Epidermal melanocyte (primary cell): ENCODE data around the gene C9orf85.
"Not testable (repeated sequence)": the region's sequence is repeated elsewhere in the genome, so short reads cannot be mapped to it uniquely, and the experiment has no call there.

Experiments used
- DNase-seq: peaks from one replicate; pipeline ENCODE4 v3.0.0; 2011; ENCODE audit warnings: low spot score; ENCODE audit not compliant: insufficient read length

C9orf85 gene, protein sequence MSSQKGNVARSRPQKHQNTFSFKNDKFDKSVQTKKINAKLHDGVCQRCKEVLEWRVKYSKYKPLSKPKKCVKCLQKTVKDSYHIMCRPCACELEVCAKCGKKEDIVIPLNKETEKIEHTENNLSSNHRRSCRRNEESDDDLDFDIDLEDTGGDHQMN

DNA sequence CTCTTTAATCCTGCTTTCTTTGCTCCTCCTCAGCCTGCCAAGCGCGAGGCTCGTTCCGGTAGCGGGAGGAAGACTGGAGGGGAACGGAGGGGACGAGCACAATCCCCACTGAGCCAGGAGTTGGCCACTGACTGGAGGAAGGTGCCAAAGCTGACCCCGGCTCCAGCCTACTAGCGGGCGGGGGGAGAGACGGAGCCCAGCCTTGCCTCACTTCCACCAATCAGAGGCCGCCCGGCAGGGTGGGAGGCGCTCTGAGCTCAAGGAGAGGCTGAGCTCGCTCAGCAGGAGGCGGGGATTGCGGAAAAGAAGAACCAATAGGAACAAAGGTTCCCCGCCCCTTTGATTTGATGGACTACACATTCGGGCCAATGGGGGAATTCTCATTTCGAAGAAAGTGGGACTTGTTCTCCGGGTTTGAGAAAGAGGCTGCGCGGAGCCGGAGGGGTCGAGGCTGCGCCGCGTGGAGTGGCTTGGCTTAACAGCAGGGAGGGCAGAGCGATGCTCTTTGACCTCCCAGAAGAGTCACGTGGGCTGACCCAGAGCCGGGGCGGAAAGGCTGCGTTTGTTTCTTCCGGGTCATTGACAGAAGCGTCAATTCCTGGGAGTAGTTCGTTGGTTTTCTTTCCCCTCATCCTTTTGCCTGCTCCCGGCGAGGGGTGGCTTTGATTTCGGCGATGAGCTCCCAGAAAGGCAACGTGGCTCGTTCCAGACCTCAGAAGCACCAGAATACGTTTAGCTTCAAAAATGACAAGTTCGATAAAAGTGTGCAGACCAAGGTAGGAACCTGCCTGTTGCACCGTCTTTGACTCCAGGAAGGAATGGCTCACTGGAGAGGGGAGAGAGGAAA is at the start of gene C9orf85, which contains the start of gene ABHD17B:
Gene C9orf85, plus strand, starts transcription at position 579 of the 847 bp plus-strand sequence. Its CDS starts 96 bp downstream, at position 675.
Gene ABHD17B, minus strand, starts transcription at position 133 of the 847 bp plus-strand sequence. CDS start 36,113 bp downstream, outside the sequence.
- peak; percentile 92 for DNase-seq

DNA sequence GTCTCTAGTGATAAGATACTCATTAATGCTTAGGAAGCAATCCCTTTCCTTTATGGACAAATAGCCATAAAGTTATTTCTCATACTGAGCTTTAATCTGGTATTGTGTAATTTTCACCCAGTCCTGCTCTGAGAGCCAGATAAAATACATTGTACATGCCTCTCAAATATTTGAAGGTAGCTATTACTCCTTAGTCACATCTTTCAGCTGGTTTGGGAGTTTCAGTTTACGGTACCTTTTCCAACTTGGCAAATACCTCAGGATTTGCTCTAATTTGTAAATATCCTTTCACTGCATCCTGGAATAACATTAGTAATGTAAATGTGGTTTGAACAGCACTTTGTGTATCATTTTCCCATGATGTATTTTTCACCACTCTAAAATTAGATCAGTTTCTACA is 47.8 kb upstream of the C9orf85 start:
- DNase-seq: no peak

DNA sequence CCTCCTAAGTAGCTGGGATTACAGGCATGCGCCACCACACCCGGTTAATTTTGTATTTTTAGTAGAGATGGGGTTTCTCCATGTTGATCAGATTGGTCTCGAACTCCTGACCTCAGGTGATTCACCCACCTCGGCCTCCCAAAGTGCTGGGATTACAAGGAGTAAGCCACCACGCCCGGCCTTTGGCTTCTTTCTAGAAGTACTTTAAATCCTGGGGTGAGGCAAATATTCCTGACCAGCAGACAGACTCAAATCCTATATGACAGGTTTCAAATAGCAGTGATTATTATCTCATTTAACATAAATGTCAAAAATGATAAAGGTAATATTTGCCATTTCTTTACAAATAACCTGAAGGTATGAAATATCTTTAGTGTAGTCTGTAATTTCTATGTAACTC is 36.1 kb upstream of the C9orf85 start:
- no peak for DNase-seq

DNA sequence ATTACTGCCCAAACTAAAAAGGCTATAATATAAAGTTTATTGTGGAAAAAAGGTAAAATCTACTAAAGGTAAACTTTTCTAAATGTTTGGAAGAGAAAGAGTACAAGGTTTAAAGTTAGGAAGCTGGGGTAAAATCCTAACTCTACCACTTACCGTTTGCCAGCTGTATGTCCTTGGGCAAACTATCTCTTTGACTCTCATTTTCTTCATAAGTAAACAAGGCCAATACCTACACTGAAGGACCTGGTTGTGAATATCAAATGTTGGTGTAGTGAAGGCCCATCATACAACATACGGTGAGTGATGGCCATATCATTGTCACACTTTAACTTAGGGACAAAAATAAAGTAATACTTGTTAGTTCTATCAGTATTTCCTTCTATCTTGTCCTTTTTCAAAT is 35.3 kb upstream of the C9orf85 start:
- DNase-seq: no peak

DNA sequence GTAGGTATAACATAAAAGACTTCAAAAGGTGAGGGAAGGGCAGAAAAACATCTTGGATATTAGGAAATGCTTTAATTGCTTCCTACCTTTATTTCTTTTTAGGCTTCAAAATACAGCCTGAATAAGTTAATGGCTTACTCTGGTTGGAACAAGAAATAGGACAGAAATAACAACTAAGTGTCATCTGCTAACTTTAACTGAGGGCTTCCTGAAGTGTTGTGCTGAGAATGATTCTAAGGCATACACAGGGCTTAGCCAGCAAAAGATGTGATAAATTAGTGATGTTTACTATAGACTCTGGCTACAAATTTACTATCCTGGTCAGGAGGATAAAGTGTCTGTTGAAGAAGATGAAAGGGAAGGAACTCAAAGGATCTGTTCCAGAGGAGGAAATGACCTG is 34.6 kb upstream of the C9orf85 start:
- no peak for DNase-seq

DNA sequence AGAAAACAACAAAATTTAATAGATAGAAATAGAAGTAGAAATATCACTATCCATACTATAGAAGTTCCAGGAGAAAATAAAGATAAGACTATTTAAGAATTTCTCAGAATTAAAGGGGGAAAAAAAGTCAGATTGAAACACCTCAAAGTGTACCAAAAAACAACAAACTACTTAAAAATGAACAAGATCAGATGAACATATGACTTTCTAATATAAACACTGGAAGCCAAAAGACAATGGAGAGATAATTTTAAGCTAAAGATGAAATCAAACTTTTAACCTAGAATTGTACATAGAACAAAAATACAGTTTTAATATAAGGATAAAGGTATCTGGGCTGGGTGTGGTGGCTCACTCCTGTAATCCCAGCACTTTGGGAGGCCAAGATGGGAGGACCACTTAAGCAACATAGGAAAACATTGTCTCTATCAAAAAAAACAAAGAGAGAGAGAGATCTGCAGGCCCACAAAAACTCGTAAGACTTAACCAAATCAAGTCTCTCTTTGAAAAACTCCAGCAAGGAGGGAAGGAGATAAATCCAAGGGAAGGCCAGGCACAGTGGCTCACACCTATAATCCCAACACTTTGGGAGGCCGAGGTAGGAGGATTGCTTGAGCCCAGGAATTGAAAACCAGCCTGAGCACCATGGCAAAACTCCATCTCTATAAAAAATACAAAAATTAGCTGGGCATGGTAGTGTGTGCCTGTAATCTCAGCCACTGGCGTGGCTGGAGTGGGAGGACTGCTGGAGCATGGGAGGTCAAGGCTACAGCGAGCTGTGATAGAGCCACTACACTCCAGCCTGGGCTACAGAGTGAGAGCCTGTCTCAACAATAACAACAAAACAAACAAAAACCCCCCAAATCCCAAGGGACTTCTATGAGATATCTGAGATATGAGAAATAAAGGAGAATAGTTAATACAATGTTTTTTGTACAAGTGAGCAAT is 32.8 kb upstream of the C9orf85 start:
- DNase-seq: no peak

DNA sequence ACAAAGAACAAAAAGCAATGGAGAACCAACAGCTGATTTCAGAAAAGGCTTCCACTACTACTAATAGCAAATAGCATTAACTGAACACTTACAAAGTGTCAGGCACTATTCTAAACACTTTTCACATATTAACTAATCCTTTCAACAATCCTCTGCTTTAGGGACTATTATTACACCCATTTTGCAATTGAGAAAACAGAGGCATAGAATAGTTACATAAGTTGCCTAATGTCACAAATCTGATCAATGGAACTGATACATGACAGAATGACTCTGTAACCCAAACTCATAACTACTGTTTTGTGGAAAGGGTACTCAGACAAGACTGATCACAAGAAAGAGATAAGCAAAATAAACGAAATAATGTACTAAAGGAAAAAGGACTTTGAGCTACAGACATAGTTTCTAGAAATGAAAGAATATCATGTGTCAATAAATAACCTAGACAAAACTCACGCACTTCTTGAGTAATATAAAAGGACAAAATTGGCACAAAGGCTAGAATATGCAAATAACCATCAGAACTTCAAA is 31.7 kb upstream of the C9orf85 start:
- no peak for DNase-seq

DNA sequence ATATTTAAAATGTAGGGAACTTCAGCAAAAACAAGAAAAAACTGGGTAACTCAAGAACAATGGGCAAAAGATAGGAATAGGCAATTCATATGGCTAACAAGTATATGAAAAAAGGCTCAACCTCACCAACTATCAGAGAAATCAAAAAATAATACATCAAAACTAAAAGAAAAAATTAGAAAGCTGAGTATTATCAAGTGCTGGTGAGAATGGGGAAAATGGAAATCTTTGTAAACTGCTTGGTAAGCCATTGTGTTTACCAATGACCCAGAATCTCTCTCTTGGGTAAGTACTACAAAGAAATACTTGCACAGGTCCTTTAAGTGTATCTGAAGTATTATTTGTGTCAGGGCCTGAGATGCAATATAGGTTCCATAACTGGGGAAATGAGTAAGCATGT is 27.4 kb upstream of the C9orf85 start:
- DNase-seq: no peak

DNA sequence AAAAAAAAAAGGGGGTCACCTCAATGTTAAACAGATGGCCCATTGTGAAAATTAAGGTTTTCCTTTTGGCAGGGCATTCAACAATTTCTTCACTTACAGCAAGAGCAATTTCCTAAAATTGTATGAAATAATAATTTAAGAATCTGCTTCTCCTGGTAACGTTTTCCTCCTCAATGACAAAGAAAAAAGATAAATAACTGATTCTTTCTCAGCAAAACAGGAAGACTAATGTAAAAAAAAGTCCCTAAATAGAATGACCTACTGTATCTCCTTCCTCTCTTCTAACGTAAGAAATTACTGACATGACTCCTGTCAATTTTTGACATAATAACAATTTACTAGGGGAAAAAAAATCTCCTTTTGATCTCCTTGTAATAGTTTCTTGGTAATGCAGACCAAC is 26.0 kb upstream of the C9orf85 start:
- DNase-seq: no peak

DNA sequence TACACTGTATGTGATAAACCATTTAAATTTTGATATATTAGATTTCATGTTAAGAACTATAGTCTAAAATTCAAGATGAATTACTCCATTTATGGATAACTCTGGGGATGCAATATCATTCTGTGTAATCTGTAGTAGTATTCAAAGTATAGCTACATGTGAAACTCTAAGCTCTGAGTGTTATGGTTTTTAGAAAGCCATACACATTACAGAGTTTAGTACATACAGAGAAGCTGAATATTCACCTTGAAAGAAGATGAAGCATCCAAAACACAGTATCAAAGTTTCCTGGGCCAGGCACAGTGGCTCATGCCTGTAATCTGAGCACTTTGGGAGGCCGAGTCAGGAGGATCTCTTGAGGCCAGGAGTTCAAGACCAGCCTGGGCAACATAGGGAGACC is 25.4 kb upstream of the C9orf85 start:
- DNase-seq: no peak

DNA sequence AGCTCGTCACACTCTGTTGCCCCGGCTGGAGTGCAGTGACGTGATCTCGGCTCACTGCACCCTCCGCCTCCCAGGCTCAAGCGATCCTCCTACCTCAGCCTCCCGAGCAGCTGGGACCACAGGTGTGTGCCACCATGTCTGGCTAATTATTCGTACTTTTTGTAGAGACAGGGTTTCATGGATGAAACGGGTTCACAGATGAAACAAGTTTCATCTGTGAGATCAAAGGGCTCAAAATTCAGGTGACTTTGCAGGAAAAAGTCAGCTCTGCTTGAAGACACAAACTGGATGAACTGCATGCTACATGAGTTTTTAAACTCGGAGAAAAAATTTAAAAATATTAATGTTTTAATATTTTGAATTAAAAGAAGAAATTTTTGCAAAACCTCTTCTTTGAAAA is 24.9 kb upstream of the C9orf85 start:
- no peak for DNase-seq

DNA sequence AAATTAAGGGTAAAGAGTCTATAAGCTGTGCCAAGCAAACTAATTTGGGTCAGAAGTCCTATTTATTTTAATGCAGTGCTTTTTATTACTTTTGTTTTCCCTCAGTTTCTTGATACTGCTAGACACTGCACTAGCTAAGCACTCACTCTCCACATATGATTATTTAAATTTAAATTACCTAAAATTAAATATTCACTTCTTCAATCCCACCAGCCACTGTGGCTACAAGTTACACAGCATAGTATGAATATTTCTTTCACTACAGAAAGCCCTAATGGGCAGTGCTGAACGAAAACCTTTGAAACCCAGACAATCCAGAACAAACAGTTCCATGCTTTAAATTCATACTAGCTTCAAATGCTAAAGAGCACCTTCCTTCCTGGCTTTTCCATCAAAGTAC is 24.1 kb upstream of the C9orf85 start:
- no peak for DNase-seq

DNA sequence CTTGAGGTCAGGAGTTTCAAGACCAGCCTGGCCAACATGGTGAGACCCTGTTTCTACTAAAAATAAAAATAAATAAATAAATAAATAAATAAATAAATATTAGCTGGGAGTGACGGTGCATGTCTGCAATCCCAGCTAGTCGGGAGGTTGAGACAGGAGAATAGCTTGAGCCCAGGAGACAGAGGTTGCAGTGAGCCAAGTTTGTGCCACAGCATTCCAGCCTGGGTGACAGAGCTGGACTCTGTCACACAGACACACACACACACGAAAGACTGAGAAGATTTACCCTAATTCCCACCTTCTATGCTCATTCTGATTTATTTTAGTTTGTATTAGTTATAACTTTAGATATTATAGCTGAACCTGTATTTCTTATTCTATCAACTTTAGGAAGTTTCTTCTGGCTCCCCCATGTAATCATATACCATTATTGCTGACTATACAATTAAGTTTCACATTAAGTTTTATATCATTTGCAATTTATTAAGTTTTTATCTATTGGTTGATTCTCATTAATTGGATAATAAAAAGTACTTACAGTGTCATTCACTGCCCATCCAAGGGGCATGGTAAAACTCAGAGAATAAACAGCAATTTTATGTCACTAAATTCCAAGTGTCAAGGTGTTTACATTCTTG is 21.3 kb upstream of the C9orf85 start:
- no peak for DNase-seq

DNA sequence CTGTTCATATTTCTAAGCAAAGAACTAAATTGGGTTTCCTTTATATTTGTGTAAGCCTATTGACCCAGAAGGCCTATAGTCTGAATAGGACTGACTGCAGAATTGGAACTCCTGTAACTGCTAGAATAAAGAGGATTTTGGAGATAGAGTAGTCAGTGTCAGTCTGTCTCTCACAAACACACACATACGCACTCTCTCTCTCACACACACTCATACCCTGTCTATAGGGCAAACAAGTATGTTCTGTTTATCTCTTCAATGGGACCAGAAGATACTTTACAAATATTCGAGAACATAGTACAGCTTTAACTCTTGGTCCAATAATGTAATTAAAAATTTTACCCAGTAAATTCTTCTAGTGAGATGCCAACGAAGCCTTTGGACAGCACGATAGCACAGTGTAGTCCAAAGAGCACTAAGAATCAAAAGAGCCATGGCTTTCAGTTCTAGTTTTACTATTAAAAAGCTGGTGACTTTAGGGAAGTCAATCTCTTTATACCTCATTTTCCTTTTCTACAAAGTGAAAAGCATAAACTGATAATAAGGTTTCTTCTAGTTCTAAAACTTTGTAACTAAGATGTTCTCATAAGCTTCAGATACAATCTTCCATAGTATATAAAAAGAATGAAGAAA is 19.8 kb upstream of the C9orf85 start:
- no peak for DNase-seq

DNA sequence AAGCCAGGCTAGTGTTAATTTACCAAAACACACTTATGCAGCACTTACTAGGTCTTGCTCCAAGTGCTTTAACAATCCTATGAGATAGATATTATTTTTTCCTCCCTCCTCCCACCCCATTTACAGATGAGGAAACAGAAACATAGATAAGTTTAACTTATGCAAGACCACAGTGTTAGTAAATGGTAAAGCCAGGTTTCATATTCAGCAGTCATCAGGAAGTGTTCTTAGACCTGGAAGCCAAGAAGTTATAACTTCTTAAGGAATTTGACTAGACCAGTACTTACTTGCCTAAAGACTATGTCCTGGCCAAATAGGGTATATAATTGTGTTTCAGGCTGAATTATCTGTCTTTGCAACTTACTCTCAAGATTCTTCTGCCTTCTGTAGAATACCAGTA is 16.3 kb upstream of the C9orf85 start:
- DNase-seq: no peak

DNA sequence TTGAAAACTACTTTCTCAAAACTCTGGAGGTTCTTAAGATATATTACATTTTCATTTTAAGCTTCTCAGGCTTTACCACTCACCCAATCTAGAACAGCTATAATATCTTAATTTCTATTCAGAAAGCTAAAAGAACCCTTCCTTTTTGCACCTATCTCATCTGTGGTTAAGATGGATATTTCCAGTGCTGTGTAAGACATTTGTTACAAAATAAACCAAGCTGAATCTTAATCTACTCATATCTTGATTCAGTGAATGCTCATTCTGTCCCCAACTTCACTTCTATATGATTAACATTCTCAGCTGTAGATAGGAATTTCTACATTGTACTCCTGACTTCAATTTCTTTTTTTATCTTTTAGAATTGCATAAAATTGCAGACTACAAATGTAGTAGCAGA is 15.5 kb upstream of the C9orf85 start:
- DNase-seq: no peak

DNA sequence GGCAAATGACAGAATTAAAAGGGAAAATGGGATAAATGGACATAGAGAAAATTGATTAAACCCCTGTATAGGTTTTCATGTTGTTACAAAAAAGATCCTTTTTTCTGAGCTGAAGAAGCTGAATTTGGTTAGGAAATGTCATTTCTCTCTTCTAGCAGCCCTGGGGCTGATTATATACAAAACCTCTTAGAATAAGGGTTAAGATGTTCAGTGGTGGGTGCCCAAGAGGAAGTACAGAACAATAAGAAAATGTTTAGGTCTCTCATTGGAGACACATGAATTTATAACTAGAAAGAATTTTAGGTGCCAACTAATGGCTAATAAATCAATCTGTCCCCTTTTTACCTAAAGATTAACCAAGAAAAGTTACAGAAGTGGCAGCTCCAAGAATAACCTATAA is 14.7 kb upstream of the C9orf85 start:
- no peak for DNase-seq

DNA sequence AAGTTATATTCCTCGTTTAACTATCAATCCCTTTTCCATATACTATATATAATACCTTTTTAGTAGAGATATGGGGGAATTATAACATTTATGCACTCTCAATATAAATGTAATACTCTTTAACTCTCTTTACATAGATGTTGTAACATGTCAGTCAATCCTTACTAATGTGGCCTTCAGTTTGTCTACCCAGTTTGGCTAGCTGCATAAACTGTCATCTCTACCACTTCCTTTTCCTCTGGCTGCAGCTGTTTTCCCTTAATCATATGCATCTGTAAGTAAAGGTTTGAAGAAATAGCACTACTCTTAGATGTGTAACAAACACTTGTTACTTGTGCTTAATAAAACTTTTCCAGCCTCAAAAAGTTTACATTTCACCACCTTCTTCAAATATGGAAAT is 13.9 kb upstream of the C9orf85 start:
- no peak for DNase-seq

DNA sequence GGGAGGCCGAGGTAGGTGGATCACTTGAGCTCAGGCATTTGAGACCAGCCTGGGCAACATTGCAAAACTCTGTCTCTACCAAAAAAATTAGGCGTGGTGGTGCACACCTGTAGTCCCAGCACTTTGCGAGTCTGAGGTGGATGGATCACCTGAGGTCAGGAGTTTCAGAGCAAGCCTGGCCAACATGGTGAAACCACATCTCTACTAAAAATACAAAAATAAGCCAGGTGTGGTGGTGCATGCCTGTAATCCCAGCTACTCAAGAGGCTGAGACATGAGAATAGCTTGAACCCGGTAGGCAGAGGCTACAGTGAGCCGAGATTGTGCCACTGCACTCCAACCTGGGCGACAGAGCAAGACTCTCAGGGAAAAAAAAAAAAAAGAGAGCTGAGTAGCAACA is 12.7 kb upstream of the C9orf85 start:
- DNase-seq: not testable (repeated sequence)

DNA sequence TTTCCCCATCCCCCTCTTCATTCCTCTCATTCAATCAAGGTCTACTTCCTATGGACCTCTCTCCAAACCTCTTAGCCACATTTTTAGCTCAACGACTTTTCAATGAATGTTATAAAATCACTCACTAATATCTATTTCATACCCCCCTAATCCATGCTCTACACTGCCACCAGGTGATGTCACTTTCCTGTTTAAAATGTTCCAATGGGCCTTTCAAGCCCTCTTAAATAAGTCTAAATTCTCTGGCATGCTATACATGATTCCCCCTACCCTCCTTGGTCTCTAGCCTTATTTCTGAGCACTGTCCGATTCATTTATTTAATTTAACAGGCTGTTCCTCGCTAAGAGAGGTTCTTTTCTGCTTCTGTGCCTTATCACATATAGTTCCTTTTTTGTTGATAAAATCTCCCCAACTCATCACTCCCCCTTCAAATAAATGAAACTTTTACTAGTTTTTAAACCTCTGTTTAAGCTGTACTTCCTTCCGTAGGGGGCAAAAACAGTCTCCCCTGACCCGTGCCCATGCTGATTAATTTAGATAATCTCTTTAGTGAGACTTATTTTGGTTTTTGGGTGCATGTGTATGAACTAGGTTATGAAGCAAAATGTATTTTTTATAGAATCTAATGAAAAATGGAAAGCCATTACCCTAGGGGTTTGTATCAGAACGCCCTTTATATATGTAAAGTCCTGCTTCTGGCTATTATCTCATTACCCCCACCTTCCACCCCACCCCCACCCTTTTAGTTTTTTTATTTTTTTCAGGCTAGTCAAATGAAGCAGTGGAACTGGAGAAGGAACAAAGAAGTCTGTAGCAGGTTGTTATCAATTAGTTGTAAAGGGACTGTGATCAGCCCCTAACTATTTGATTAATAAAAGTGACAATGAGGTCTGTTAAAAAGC is 9.5 kb upstream of the C9orf85 start:
- no peak for DNase-seq
